Measurements from ENCODE around the gene RPP25L.

DNA sequence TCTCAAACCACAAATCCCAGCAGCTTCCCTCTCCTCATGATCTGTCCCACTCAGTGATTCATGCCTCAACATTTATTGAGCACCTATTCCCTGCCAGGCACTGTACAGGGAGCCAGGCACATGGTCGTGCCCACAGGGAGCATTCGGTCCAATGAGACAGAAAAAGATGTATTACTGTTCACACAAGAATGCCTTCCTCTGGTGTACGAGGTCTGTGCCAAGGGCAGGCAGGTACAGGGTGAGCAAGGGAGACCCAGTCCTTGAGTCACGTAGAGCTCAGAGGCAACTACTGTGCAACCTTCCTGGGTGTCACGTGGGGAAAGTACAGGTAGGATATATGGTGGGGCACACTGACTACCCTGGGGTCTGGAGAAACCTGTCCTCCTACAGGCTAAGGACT, 26.9 kb downstream of the RPP25L start:
- TF ChIP-seq, protein P1, sequence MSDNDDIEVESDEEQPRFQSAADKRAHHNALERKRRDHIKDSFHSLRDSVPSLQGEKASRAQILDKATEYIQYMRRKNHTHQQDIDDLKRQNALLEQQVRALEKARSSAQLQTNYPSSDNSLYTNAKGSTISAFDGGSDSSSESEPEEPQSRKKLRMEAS (IDR thresholded peaks at IDR 0.05), result no peak
- TF ChIP-seq YY1 (IDR thresholded peaks at IDR 0.05; ENCODE audit: low read depth) (no peak), TAF1 (IDR thresholded peaks at IDR 0.05; ENCODE audit: low read depth) (no peak), RAD21 (IDR thresholded peaks at IDR 0.05; ENCODE audit: low read depth) (no peak), EGR1 (IDR thresholded peaks at IDR 0.05) (no peak), EP300 (IDR thresholded peaks at IDR 0.05; ENCODE audit: borderline replicate concordance) (no peak), FOXM1 (IDR thresholded peaks at IDR 0.05; ENCODE audit: borderline replicate concordance, low read depth) (no peak), TCF12 (IDR thresholded peaks at IDR 0.05; ENCODE audit: low read depth) (no peak), TEAD4 (IDR thresholded peaks at IDR 0.05) (no peak), ZBTB7A (IDR thresholded peaks at IDR 0.05; ENCODE audit: low read depth) (no peak)
- TF ChIP-seq, protein P2, sequence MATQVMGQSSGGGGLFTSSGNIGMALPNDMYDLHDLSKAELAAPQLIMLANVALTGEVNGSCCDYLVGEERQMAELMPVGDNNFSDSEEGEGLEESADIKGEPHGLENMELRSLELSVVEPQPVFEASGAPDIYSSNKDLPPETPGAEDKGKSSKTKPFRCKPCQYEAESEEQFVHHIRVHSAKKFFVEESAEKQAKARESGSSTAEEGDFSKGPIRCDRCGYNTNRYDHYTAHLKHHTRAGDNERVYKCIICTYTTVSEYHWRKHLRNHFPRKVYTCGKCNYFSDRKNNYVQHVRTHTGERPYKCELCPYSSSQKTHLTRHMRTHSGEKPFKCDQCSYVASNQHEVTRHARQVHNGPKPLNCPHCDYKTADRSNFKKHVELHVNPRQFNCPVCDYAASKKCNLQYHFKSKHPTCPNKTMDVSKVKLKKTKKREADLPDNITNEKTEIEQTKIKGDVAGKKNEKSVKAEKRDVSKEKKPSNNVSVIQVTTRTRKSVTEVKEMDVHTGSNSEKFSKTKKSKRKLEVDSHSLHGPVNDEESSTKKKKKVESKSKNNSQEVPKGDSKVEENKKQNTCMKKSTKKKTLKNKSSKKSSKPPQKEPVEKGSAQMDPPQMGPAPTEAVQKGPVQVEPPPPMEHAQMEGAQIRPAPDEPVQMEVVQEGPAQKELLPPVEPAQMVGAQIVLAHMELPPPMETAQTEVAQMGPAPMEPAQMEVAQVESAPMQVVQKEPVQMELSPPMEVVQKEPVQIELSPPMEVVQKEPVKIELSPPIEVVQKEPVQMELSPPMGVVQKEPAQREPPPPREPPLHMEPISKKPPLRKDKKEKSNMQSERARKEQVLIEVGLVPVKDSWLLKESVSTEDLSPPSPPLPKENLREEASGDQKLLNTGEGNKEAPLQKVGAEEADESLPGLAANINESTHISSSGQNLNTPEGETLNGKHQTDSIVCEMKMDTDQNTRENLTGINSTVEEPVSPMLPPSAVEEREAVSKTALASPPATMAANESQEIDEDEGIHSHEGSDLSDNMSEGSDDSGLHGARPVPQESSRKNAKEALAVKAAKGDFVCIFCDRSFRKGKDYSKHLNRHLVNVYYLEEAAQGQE (IDR thresholded peaks at IDR 0.05; ENCODE audit: low read depth), result no peak

Measured in Ishikawa (cell line).